SU-DHL-6 (cell line): ENCODE data around the gene KSR2.

Experiments used
- H2AFZ ChIP-seq: fragments of 200-600 bp; sonication (generic); 2 replicates; pipeline ENCODE4 v1.6.1; 2014; ENCODE audit warnings: low read depth, mild to moderate bottlenecking, moderate library complexity, mixed read lengths, antibody characterized with exemption, low read length; ENCODE audit not compliant: severe bottlenecking
- H3F3A ChIP-seq: fragments of 200-600 bp; shearing (Covaris generic); 2 replicates; pipeline ENCODE4 v1.6.0; 2016; ENCODE audit warnings: antibody characterized with exemption, mild to moderate bottlenecking; ENCODE audit not compliant: insufficient read depth
- H3K27ac ChIP-seq: fragments of 200-600 bp; sonication (generic); 2 replicates; pipeline ENCODE4 v1.5.1; 2016; ENCODE audit warnings: low read depth, mild to moderate bottlenecking, low read length, moderate library complexity, mixed read lengths
- H3K27me3 ChIP-seq: fragments of 200-600 bp; sonication (generic), shearing (Covaris generic); 2 replicates; pipeline ENCODE4 v1.6.0; 2014; ENCODE audit warnings: mild to moderate bottlenecking, low read length
- H3K36me3 ChIP-seq: fragments of 200-600 bp; sonication (generic); 2 replicates; pipeline ENCODE4 v1.6.1; 2014; ENCODE audit warnings: mild to moderate bottlenecking, low read length, mixed read lengths
- H3K4me2 ChIP-seq: fragments of 300-600, 200-600 bp; shearing (Covaris generic), sonication (generic); 2 replicates; pipeline ENCODE4 v1.6.0; 2014; ENCODE audit warnings: low read length, low read depth, mild to moderate bottlenecking; ENCODE audit not compliant: poor library complexity, severe bottlenecking
- H3K4me3 ChIP-seq: fragments of 200-600 bp; sonication (generic); 2 replicates; pipeline ENCODE4 v1.5.1; 2014; ENCODE audit warnings: antibody characterized with exemption, low read length, mild to moderate bottlenecking, mixed read lengths; ENCODE audit not compliant: insufficient read depth, poor library complexity, severe bottlenecking
- H3K79me2 ChIP-seq: fragments of 200-600 bp; sonication (generic); 2 replicates; pipeline ENCODE4 v1.6.1; 2014; ENCODE audit warnings: mild to moderate bottlenecking, low read length, moderate library complexity; ENCODE audit not compliant: insufficient read depth
- H3K9ac ChIP-seq: fragments of 200-600 bp; sonication (generic); 2 replicates; pipeline ENCODE4 v1.7.0; 2014; ENCODE audit warnings: mild to moderate bottlenecking, low read length
- H3K9me2 ChIP-seq: fragments of 200-600 bp; sonication (generic); replicated peaks from 2 replicates; pipeline ENCODE4 v1.6.1; 2014; ENCODE audit warnings: low read length; ENCODE audit not compliant: insufficient read depth
- H3K9me3 ChIP-seq: fragments of 200-600 bp; sonication (generic); 2 replicates; pipeline ENCODE4 v1.6.1; 2014; ENCODE audit warnings: low read length, mixed read lengths; ENCODE audit not compliant: insufficient read depth
- H4K20me1 ChIP-seq: fragments of 200-600 bp; sonication (generic); 2 replicates; pipeline ENCODE4 v1.6.1; 2014; ENCODE audit warnings: low read depth, mild to moderate bottlenecking, antibody characterized with exemption, low read length, moderate library complexity, mixed read lengths
- EZH2phosphoT487 ChIP-seq: fragments of 200-600 bp; sonication (generic), shearing (Covaris generic); conservative IDR thresholded peaks from 2 replicates; pipeline ENCODE4 v1.6.1; 2018; ENCODE audit warnings: mild to moderate bottlenecking, antibody characterized with exemption, low read length, moderate library complexity, mixed read lengths
- TF ChIP-seq, protein P1 (sequence below): fragments of 200-600 bp; sonication (generic); IDR thresholded peaks from one replicate; pipeline ENCODE4 v1.5.1; 2017; ENCODE audit warnings: antibody characterized with exemption, mild to moderate bottlenecking, low read length, moderate library complexity; ENCODE audit not compliant: insufficient read depth, poor library complexity, severe bottlenecking

KSR2 gene

DNA sequence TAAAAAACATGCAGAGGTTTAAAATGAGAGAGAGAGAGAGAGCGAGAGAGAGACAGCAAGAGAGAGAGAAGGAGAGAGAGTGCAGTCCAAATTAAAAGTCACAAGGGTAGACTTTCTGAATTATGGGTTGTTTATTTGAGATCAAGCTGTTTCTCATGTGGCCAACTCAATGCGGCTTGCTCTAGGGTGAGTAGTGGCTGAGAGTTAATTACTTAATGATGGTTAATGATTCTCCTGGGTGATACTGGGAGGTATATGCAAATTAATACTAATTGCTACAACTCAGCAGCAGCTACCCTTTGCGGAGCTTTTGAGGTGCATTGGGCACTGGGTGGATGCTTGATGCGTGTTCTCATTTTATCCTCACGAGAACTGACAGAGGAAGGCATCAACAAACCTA, 485.3 kb downstream of the KSR2 start:
- no peaks in the 10 kb centered on the region for H3K36me3 ChIP-seq
- no peaks in the 10 kb centered on the region for H3K9me2 ChIP-seq
- no peaks in the 10 kb centered on the region for H3F3A ChIP-seq
- H3K27me3 ChIP-seq = no peaks in the 10 kb centered on the region
- H4K20me1 ChIP-seq = no peaks in the 10 kb centered on the region
- no peak overlapping the region for H3K27ac ChIP-seq
- H3K9me3 ChIP-seq = no peaks in the 10 kb centered on the region
- H2AFZ ChIP-seq = no peak overlapping the region
- H3K4me2 ChIP-seq = no peak overlapping the region
- H3K9ac ChIP-seq = no peak overlapping the region
- TF ChIP-seq, protein P1, sequence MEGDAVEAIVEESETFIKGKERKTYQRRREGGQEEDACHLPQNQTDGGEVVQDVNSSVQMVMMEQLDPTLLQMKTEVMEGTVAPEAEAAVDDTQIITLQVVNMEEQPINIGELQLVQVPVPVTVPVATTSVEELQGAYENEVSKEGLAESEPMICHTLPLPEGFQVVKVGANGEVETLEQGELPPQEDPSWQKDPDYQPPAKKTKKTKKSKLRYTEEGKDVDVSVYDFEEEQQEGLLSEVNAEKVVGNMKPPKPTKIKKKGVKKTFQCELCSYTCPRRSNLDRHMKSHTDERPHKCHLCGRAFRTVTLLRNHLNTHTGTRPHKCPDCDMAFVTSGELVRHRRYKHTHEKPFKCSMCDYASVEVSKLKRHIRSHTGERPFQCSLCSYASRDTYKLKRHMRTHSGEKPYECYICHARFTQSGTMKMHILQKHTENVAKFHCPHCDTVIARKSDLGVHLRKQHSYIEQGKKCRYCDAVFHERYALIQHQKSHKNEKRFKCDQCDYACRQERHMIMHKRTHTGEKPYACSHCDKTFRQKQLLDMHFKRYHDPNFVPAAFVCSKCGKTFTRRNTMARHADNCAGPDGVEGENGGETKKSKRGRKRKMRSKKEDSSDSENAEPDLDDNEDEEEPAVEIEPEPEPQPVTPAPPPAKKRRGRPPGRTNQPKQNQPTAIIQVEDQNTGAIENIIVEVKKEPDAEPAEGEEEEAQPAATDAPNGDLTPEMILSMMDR = no peak
- no peak for TF ChIP-seq EZH2phosphoT487
- no peaks in the 10 kb centered on the region for H3K79me2 ChIP-seq
- H3K4me3 ChIP-seq = no peak overlapping the region

DNA sequence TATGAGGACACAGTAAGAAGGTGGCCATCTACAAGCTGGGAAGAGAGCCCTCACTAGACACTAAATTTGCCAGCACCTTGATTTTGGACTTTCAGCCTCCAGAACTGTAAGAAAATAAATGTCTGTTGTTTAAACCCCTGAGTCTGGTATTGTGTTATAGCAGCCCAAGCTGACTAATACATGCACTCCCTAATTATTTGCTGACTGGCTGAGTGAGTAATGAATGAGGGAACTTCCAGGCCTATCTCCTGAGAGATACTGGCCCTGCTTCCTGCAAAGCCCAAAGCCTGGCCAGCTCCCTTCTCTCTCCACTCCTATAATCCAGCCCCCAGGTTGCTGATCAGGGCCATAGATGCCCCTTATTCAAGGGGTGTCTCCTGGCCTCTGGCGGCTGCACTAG, 487.3 kb downstream of the KSR2 start:
- Histone ChIP-seq H4K20me1 (no peaks in the 10 kb centered on the region), H3K36me3 (no peaks in the 10 kb centered on the region), H3K27ac (no peak overlapping the region), H2AFZ (no peak overlapping the region), H3F3A (no peaks in the 10 kb centered on the region), H3K4me3 (no peak overlapping the region), H3K9me3 (no peaks in the 10 kb centered on the region), H3K4me2 (no peak overlapping the region), H3K9ac (no peak overlapping the region), H3K79me2 (no peaks in the 10 kb centered on the region), H3K9me2 (no peaks in the 10 kb centered on the region), H3K27me3 (no peaks in the 10 kb centered on the region)
- TF ChIP-seq, protein P1 = no peak
- TF ChIP-seq EZH2phosphoT487 = no peak

DNA sequence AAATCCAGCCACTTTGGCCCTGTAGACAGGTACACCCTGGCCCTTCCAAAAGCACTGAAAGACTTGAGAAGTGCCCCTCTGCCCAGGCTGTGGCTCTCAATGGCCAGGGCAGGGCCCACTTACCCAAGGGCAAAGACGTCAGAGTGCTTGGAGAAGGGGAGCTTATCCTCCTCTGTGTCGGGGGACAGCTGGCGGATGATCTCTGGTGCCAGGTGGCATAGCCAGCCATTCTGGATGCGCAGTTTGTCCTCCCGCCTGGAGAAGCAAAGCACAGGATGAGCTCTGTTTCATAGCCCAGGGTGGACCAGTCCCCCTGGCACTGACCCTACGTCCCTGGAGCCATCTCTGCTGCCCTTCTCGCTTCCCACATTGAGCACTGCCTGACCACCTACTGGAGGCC, 492.4 kb downstream of the KSR2 start:
- TF ChIP-seq, protein P1 = no peak
- TF ChIP-seq EZH2phosphoT487 = no peak
- Histone ChIP-seq H2AFZ (no peak overlapping the region), H3K9ac (no peak overlapping the region), H3K27me3 (0 out of 2 replicates have a peak, but pooled peaks cover 3% of the 10 kb centered on the region), H3K4me2 (no peak overlapping the region), H3K9me2 (no peaks in the 10 kb centered on the region), H4K20me1 (no peaks in the 10 kb centered on the region), H3K79me2 (no peaks in the 10 kb centered on the region), H3K27ac (no peak overlapping the region), H3K9me3 (no peaks in the 10 kb centered on the region), H3K36me3 (no peaks in the 10 kb centered on the region), H3K4me3 (no peak overlapping the region), H3F3A (no peaks in the 10 kb centered on the region)

DNA sequence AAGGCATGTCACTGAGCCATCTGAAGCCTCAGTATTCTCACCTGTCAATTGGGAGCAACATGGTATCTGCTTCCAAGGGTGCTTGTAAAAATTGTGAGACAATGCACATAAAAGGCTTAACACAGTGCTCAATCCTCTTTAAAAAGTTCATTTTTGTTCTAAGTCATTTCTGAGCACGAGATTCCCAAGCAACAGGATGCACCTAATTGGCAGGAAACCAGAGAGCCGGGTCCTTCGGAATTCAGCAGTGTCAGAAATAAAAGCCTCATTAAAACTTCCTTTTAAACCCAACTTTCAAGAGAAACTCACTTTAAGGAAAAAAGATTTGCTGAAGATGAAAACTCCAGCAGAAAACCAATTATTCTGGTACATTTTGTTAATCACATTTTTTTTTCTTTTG, 494.9 kb downstream of the KSR2 start:
- H3K4me2 ChIP-seq = no peak overlapping the region
- H3K9me3 ChIP-seq = no peaks in the 10 kb centered on the region
- no peak overlapping the region for H3K4me3 ChIP-seq
- H3K9ac ChIP-seq = no peak overlapping the region
- no peaks in the 10 kb centered on the region for H3K79me2 ChIP-seq
- H3K27ac ChIP-seq = no peak overlapping the region
- H3K27me3 ChIP-seq = 0 out of 2 replicates have a peak, but pooled peaks cover 3% of the 10 kb centered on the region
- no peaks in the 10 kb centered on the region for H4K20me1 ChIP-seq
- H2AFZ ChIP-seq = no peak overlapping the region
- no peaks in the 10 kb centered on the region for H3K36me3 ChIP-seq
- TF ChIP-seq EZH2phosphoT487 = no peak
- TF ChIP-seq, protein P1 = no peak
- no peaks in the 10 kb centered on the region for H3K9me2 ChIP-seq
- H3F3A ChIP-seq = no peaks in the 10 kb centered on the region
